ENCODE data around the gene CHST10.
"Not testable (repeated sequence)": the region's sequence is repeated elsewhere in the genome, so short reads cannot be mapped to it uniquely, and the experiment has no call there.

CHST10 gene

DNA sequence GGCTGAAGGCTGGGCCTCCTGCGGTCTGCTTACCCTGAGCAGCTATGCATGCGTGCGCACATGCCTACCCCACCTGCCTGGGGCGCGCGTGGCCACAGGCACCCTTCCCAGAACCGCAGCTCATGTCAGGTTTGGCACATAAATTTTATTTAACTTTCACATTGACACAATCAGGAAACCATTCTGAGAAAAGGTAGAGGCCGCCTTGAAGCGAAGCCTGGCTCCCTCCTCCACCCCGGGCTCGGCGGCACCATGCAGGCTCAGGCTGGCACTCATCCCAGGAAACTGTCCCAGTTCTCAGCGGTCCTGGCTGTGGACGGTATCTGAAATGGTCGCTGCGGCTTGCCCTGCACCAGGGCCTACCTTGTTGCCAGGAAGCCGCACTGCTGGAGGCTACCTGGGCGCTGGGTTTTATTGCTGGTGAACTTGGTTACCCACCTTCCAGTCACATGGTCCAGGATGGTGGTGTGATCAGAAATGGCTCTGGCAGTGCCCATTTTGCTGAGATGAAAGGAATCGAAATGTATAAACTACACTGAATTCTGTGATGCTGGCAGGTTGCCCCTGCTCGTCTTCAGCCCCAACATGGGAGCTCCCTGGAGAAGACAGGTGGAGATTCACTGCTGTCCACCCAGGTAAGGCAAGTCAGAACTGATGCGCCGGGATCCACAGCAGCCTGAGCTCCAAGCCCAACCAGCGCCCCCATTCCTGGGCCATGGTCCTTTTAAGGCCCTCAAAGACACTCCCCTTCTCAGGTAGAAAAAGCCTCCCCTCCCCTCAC, 25.5 kb downstream of the CHST10 start:
- DNase-seq, result no peak

DNA sequence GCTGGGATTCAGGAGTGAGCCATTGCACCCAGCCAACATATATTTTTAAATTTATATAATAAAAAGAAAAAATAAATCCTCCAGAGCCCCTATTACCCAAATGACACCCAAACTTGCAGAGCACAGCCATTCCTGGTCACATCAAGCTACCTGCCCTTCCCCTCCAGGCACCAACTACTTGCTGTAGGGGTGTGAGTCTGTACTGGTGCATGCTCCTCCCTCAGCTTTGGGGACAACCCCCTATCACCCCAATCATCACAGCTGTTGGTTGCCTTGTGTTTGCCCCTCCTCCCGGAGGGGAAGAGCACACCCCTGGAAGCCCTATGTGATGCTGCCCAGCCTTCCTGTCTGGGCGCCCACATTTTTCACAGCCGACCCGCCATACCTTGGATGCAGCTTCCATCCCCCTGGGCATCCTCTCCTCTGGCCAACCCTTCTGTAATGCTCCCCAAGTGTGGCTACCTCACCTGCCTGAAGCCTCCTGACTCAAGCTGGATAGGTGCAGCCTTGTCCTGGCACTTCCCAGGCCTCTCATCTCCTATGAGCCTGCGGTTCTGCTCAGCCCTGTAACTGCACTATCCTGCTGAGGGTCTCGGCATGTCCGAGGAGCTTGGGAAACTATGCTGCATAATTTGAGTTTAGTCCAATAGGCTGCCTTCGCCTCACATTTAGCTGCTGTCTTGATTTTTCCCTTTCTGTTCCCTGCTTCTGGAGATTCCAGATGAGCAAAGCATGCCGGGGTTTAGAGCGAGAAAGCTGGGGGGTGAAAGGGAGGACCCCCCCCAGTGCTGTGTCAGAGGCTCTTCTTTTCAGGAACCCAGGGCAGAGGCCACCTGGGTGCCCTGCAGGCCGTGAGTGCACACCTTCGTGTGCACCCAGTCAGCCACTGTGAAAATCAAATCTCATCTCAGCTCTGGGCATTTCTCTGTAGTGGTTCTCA, 27.2 kb downstream of the CHST10 start:
- no peak for DNase-seq

DNA sequence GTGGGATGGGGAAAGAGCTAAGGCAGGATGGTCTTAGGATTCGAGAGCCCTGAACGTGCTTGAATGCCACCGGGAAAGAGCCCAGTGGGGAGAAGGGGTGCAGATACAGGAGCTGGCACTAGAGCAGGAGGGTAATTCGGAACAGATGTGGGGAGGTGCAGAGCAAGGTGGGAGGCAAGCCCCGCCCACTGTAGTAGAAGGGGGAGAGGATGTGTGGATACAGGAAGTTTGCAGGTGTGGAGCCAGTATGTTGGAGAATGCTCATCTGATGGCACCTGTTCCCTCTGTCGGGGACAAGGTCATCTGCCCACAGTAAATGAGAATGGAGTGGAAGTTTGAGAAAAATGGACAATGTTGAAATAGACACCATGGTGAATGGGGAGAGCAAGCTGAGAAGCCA, 28.8 kb downstream of the CHST10 start:
- no peak for DNase-seq

DNA sequence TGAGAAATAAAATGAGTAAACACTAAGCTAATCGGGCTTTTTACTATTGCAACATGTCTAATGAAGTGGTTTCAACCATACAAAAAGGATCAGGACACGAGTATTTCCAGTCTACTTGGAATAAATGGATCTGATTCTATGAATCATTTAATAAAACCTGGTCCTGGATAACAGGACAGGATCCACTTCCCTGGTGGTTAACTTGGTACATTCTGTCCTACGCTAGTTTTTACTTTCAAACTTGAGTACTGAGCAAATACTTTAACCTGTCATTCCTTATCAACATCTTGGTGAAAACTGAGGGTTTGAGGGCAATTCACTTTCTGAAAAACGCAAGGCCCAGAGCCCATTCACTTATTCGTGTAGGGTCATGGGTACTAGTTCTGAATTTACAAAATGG, 33.5 kb downstream of the CHST10 start:
- no peak for DNase-seq

- no peak for DNase-seq
Measured at GRCh38 chr2:100383306-100383705, 34.2 kb downstream of the CHST10 start.

GRCh38 chr2:100381240-100381639, 36.2 kb downstream of the CHST10 start:
- DNase-seq, result no peak

DNA sequence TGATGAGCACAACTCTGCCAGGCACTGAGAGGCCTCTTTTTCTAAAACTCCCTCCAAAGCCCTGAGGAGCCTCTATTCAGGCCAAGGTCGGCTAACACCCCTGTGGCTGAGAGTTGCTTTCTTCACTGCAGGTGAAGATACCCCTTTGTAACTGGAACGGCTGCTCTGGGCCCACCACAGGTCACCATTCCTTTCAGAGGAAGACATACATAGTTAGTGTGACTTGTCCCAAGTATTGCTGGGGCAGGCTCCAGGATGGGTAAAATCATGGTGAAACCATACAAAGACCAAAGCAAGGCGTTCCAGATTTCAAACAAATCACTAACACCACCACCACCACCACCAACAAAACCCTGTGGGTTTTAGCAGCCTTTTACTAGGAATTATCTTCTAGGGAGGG, 36.8 kb downstream of the CHST10 start:
- no peak for DNase-seq

DNA sequence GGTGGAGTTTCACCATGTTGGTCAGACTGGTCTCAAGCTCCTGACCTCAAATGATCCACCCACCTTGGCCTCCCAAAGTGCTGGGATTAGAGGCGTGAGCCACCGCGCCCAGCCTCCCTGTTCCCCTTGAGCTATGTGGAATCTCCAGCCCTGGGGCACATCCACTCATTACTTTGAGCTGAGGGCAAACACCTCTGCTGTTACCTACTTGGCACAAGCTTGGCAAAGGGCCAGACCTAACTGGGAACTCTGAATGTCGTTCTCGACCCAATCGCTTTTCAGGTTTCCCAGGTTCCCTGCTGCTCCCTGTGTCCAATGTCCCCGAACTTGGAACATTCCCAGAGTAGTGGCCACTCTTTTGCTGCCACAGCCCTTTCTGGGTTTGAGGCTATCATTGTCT, 40.6 kb downstream of the CHST10 start:
- no peak for DNase-seq

DNA sequence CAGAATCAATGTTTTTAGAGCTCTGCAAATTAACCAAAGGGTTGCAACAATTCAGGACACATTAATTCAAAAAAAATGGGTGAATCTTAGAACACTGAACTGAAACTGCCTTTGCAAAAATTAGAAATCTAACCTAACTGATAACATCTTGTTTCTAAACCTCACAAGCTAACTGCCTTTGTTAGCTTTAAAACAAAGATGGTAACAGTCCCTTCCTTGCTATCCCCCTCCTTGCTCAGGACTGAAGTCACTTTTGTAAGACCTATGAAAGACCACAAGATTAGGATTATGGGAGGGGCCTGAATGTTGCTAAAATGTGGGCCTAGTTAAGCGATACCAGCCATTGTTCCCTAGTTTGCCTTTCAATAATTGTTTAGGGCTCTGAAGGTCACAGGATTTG, 50.3 kb downstream of the CHST10 start:
- no peak for DNase-seq

DNA sequence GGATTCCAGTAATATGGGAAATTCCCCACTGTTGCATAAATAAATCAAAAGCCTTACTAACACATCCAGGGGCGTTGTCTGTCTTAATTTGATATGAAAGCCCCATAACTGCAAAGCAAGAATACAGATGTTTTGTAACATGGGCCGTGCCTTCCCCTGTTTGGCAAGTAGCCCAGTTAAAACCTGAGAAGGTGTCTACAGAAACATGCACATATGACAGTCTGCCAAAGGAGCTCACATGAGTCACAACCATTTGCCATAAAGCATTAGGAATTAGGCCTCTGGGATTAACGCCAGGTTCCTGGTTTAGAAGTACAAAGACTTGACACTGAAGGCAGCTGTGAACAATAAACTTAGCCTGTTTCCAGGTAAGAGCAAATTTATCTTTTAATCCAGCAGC, 52.0 kb downstream of the CHST10 start:
- DNase-seq, result no peak

GRCh38 chr2:100362269-100362668, 55.2 kb downstream of the CHST10 start:
- DNase-seq, result not testable (repeated sequence)

DNA sequence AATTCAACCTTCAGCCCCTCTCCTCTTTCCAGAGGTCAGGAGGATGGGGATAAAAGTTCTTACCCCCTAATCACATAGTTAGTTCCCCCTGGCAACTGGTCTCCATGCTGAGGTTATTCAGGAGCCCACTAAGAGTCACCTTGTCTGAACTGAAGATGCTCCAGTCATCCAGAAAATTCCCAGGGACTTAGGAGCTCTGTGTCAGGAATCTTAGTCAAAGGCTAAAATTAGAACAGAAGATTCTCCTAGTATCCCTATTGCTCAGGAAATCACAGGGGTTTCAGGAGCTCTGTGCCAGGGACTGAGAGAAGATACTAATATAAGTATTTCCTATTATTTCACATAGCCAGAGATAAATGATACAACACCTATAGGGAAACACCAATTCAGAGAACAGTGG, 57.9 kb downstream of the CHST10 start:
- DNase-seq, result no peak

- no peak for DNase-seq
Measured at GRCh38 chr2:100358554-100358953, 58.9 kb downstream of the CHST10 start.

GRCh38 chr2:100352521-100352920, 64.9 kb downstream of the CHST10 start:
- DNase-seq, result no peak

DNA sequence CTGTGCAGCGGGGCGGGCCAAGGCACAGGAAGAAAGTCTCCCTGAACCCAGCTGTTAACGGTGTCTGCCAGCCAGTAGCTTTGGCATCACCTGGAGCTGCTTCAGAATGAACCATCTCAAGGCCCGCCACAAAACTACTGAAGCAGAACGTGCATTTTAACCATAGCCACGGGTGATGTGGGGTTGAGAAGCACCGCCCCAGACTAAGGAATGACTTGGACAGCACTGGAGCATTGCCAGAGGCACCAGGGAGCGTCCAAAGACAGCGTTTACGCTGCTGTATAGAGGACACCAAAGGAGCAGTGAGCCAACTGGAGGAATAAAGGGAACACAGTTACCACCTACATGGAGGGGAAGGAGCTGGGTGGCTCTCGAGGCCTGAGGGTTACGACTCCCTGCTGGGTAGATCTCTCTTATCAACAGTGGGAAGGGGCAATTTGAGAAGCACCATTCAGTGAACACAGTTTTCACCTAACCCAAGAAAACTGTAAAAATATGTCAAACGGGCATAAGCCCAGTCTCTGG, 66.7 kb downstream of the CHST10 start:
- DNase-seq, result no peak

GRCh38 chr2:100345144-100345543, 72.3 kb downstream of the CHST10 start:
- DNase-seq, result not testable (repeated sequence)

GRCh38 chr2:100344433-100344832, 73.0 kb downstream of the CHST10 start:
- DNase-seq, result no peak

DNA sequence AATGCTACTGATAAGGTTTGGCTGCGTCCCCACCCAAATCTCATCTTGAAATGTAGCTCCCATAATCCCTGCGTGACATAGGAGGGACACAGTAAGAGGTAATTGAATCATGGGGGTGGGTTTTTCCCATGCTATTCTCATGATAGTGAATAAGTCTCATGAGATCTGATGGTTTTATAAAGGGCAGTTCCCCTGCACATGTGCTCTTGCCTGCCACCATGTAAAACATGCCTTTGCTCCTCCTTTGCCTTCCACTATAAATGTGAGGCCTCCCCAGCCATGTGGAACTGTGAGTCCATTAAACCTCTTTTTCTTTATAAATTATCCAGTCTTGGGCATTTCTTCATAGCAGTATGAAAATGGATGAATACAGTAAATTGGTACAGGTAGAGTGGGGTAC, 75.0 kb downstream of the CHST10 start:
- DNase-seq, result not testable (repeated sequence)
